Brain microvascular endothelial cell (primary cell): ENCODE results near the gene CCDC187.

ENCODE experiments used
- DNase-seq: peaks from one replicate; pipeline ENCODE4 v3.0.0-alpha.2; 2020
- H3K27ac ChIP-seq: fragments of 250-450 bp; sonication (Bioruptor Pico); 2 replicates; pipeline ENCODE4 v1.5.1; 2020; ENCODE audit warnings: mild to moderate bottlenecking, moderate library complexity
- H3K27me3 ChIP-seq: fragments of 250-450 bp; sonication (Bioruptor Pico); replicated peaks from 2 replicates; pipeline ENCODE4 v1.5.1; 2020; ENCODE audit warnings: mild to moderate bottlenecking
- H3K36me3 ChIP-seq: fragments of 250-450 bp; sonication (Bioruptor Pico); replicated peaks from 2 replicates; pipeline ENCODE4 v1.5.1; 2020; ENCODE audit warnings: mild to moderate bottlenecking
- H3K4me3 ChIP-seq: 2 replicates; pipeline ENCODE4 v1.5.1; 2011; ENCODE audit warnings: low read depth, mild to moderate bottlenecking, control low read depth, low read length, moderate library complexity
- in situ Hi-C: cut with HindIII; loops from 2 replicates; pipeline ENCODE4 v1.10.0; 2017; ENCODE audit warnings: low sequenced_read_pairs, low pct_ligation_motif_present
- TF ChIP-seq, protein P1 (sequence below): IDR thresholded peaks from 2 replicates; pipeline ENCODE4 v1.5.1; 2011; ENCODE audit warnings: low read depth, mild to moderate bottlenecking, moderate library complexity, low read length, control low read depth, inconsistent platforms; ENCODE audit errors: missing control alignments

Gene CCDC187

DNA sequence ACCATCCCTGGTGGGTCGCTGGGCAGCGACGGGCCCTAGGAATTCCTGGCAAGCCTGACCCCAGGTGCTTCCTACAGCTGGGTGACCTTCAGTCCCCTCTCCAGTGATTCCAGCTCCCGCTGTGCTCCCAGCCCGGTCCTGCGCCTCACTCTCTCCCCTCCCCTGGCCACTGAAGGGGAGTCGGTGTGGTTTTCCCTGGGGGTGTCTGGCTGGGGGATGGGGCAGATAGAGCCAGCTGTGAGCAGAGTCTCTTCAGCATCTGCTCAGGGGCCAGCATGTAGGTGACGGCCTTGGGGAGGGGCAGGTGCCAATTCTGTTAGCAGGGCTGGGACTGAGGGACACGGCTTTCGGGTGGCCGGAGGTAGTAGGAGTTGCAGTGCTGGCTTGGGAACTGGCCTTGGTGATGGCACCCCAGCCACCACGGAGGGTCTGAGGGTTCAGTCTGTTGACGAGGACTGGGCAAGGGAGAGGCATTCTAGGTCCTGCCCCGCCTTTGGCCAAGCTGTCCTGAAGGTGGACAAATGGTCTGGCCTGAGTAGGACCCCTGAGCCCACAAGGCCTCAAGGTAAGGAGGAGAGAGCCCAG, 26.6 kb upstream of the CCDC187 start:
- Histone ChIP-seq H3K4me3 (no peak overlapping the region), H3K27ac (no peak overlapping the region), H3K36me3 (no peaks in the 10 kb centered on the region), H3K27me3 (no peaks in the 10 kb centered on the region)
- TF ChIP-seq, protein P1, sequence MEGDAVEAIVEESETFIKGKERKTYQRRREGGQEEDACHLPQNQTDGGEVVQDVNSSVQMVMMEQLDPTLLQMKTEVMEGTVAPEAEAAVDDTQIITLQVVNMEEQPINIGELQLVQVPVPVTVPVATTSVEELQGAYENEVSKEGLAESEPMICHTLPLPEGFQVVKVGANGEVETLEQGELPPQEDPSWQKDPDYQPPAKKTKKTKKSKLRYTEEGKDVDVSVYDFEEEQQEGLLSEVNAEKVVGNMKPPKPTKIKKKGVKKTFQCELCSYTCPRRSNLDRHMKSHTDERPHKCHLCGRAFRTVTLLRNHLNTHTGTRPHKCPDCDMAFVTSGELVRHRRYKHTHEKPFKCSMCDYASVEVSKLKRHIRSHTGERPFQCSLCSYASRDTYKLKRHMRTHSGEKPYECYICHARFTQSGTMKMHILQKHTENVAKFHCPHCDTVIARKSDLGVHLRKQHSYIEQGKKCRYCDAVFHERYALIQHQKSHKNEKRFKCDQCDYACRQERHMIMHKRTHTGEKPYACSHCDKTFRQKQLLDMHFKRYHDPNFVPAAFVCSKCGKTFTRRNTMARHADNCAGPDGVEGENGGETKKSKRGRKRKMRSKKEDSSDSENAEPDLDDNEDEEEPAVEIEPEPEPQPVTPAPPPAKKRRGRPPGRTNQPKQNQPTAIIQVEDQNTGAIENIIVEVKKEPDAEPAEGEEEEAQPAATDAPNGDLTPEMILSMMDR = no peak
- no peak for DNase-seq
- in situ Hi-C loops = no loop called here

DNA sequence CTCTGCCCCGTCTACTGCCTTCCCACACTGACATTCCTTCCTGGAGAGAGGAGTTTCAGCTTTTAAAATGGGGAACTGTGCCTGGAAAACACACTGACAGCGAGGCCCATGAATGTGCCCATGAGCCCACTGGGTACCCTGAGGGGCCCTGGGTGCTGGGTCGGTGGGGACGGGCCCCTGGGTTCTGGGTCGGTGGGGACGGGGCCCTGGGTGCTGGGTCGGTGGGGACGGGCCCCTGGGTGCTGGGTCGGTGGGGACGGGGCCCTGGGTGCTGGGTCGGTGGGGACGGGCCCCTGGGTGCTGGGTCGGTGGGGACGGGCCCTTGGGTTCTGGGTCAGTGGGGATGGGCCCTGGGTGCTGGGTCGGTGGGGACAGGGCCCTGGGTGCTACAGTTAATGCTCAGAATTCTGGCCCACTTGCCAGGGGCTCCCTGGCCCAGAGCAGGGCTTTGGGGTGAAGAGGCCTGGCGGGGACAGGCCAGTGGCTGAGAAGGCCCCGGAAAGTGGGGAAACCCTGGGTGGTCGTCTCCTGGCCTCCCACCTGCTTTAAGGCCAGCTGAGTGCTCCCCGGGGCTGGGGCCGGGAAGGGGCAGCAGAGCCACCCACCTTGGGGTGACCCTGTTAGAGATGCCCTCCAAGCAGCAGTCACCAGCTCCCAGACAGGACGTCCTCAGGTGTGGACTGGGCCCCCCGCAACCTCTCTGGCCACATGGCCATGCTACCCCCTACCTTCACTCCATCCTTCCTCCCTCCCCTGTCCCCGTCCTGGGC, 25.9 kb upstream of the CCDC187 start:
- no peaks in the 10 kb centered on the region for H3K27me3 ChIP-seq
- no peak overlapping the region for H3K27ac ChIP-seq
- no peak for DNase-seq
- H3K4me3 ChIP-seq = peak overlapping the region; percentile 73
- TF ChIP-seq, protein P1 = no peak
- no peaks in the 10 kb centered on the region for H3K36me3 ChIP-seq
- in situ Hi-C loops = no loop called here

DNA sequence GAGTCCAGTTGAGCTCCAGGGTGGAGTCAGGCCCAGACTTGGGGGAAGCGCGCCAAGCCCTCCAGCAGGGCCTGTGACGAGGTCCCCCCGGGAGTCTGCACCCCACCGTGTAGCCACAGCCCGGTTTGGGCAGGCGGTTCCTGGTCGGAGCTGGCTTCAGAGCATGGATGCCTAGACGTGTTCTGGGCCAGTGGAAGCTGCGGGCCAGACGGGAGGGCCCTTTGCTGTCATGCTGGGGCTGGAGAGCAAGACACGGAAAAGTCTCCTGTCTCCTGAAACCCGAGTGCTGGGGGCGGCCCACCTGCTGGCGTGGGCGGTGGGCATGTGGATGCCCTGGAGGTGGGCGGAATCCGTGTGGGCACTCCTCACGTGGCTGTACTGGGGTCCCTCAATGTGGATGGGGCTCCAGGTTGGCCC, 25.3 kb upstream of the CCDC187 start:
- DNase-seq = no peak
- Histone ChIP-seq H3K36me3 (no peaks in the 10 kb centered on the region), H3K27me3 (no peaks in the 10 kb centered on the region), H3K4me3 (peak overlapping the region; percentile 73), H3K27ac (no peak overlapping the region)
- TF ChIP-seq, protein P1 = no peak
- in situ Hi-C loops = no loop called here

DNA sequence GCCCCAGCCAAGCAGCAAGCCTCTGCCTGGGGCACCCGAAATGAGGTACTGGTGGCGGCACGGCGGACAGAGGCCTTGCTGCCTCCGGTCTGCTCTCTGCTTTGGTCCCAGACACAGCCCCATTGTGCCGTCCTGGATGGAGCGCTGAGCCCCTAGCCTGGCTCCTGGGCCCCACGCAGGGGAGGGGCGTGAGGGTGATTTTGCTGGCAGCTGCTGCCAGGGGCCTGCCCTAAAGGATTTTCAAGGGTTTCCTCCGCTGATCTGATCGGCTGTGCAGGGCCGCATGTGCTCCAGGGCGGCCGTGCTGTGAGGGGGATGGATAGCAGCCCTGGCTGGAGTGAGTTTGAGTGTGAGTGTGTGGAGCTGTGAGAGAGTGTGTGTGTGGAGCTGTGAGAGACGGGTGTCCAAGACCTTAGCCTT, 24.7 kb upstream of the CCDC187 start:
- H3K4me3 ChIP-seq = peak overlapping the region; percentile 73
- no peaks in the 10 kb centered on the region for H3K27me3 ChIP-seq
- TF ChIP-seq, protein P1 = no peak
- DNase-seq = peak; percentile 13
- in situ Hi-C loops = no loop called here
- no peaks in the 10 kb centered on the region for H3K36me3 ChIP-seq
- H3K27ac ChIP-seq = no peak overlapping the region

DNA sequence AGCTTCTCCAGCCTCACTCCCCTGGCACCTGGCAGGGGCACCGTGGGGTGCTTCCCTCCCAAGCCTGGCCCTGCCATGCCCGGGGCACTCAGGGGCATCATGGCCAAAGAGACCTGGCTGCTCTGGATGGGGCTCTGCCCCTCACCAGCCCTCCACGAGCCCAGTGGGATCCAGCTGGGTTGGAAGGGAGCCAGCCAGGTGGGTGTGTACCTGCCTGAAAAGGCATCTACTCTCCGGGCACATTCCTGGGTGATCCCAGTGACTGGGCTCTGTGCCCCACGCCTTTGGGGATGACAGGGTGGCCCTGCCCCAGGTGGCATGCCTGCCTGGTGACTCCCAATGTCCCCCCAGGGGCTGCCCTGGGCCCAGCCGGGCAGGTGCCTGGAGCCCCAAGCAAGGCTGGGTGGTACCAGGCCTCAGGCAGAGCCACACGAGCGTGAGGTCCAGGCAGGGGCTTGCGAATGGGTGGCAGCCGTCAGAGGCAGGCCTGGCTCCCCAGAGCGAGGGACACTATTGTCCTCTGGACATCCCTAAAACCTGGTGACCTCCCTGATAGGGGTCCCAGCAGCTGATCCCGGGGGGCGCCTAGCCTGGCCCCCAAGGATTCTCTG, 24.2 kb upstream of the CCDC187 start:
- Histone ChIP-seq H3K27me3 (no peaks in the 10 kb centered on the region), H3K36me3 (no peaks in the 10 kb centered on the region), H3K4me3 (peak overlapping the region; percentile 73), H3K27ac (no peak overlapping the region)
- TF ChIP-seq, protein P1 = no peak
- in situ Hi-C loops = no loop called here
- no peak for DNase-seq
